ENCODE results near the gene KIT.

Gene KIT

DNA sequence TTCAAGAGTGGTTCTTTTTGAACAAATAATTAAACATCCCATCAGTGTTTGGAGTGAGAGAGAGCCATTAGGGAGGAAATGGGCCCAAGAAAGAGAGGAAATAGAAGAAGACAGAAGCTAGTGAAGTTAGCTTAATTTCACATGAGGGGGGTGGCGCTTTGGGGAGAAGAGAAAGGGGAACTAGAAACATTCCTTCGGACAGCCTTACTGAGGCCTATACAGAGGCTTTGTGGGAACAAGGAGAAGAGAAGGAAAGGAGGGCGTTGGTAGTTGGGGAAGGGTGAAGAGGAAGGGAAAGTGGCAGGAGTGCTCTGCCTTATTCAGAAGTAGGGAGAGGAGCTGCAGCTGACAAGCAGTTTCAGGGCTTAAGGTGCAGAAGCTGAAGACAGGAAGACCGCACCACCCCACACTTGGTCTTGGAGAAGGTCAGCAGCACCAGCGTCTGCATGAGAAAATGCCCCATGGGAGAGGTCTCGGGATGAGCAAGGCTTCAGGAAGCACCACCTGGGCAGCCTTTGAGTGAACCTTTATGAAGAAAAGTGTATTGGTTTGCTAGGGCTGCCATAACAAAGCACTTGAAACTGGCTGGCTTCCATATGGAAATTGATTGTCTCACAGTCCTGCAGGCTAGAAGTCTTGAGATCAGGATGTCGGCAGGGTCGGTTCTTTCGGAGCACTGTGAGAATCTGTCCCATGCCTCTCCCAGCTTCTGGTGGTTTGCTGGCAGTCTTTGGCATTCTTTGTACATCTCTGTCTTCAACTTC is 85.1 kb downstream of the KIT start:
- Histone ChIP-seq H3K27me3 (ENCODE audit: insufficient read depth, low read length) (no peaks in the 10 kb centered on the region), H3K4me1 (ENCODE audit: insufficient read depth, low read length, severe bottlenecking) (no peaks in the 10 kb centered on the region), H3K4me3 (ENCODE audit: low read depth, low read length, poor library complexity, severe bottlenecking) (no peak overlapping the region), H3K9me2 (ENCODE audit: low read depth, low read length) (no peaks in the 10 kb centered on the region), H3K36me3 (ENCODE audit: insufficient read depth, low read length) (no peaks in the 10 kb centered on the region), H3K79me2 (ENCODE audit: insufficient read depth, low read length) (no peaks in the 10 kb centered on the region), H4K20me1 (ENCODE audit: insufficient read depth, low read length) (no peaks in the 10 kb centered on the region), H3K27ac (ENCODE audit: low read depth, low read length, poor library complexity, severe bottlenecking) (no peak overlapping the region), H3K9me3 (ENCODE audit: low read length) (no peaks in the 10 kb centered on the region), H2AFZ (ENCODE audit: low read length) (no peak overlapping the region), H3K9ac (ENCODE audit: low read length) (no peak overlapping the region), H3F3A (ENCODE audit: insufficient read depth, low read length) (no peaks in the 10 kb centered on the region), H3K4me2 (ENCODE audit: low read length) (no peak overlapping the region)
- TF ChIP-seq, protein P1, sequence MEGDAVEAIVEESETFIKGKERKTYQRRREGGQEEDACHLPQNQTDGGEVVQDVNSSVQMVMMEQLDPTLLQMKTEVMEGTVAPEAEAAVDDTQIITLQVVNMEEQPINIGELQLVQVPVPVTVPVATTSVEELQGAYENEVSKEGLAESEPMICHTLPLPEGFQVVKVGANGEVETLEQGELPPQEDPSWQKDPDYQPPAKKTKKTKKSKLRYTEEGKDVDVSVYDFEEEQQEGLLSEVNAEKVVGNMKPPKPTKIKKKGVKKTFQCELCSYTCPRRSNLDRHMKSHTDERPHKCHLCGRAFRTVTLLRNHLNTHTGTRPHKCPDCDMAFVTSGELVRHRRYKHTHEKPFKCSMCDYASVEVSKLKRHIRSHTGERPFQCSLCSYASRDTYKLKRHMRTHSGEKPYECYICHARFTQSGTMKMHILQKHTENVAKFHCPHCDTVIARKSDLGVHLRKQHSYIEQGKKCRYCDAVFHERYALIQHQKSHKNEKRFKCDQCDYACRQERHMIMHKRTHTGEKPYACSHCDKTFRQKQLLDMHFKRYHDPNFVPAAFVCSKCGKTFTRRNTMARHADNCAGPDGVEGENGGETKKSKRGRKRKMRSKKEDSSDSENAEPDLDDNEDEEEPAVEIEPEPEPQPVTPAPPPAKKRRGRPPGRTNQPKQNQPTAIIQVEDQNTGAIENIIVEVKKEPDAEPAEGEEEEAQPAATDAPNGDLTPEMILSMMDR (IDR thresholded peaks at IDR 0.05; ENCODE audit: low read length): no peak
- no peak for TF ChIP-seq EZH2 (IDR thresholded peaks at IDR 0.05; ENCODE audit: borderline replicate concordance, low read length)

DNA sequence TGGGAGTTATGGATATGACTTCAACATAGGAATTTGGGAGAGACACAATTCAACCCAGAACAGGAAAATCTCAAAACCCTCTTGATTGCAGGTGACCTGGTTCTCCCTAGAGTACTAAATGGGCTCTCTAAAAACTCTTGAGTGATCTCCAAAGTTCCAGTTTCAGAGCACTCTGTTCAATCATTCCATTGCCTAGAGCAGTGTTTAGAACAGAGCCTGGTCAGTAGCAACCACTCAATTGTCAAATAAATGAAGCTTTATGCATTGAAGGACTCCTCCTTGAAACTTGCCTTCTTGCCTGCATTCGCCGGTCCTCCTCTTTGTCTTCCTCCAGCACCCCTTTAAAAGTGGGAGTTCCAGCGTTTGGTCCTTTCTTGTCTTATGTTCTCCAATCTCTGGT is 85.8 kb downstream of the KIT start:
- Histone ChIP-seq H3K9me2 (ENCODE audit: low read depth, low read length) (no peaks in the 10 kb centered on the region), H3K79me2 (ENCODE audit: insufficient read depth, low read length) (no peaks in the 10 kb centered on the region), H3K27me3 (ENCODE audit: insufficient read depth, low read length) (no peaks in the 10 kb centered on the region), H3K4me3 (ENCODE audit: low read depth, low read length, poor library complexity, severe bottlenecking) (no peak overlapping the region), H3K4me2 (ENCODE audit: low read length) (no peak overlapping the region), H3K27ac (ENCODE audit: low read depth, low read length, poor library complexity, severe bottlenecking) (no peak overlapping the region), H4K20me1 (ENCODE audit: insufficient read depth, low read length) (no peaks in the 10 kb centered on the region), H3K9me3 (ENCODE audit: low read length) (no peaks in the 10 kb centered on the region), H3K9ac (ENCODE audit: low read length) (no peak overlapping the region), H3K36me3 (ENCODE audit: insufficient read depth, low read length) (no peaks in the 10 kb centered on the region), H2AFZ (ENCODE audit: low read length) (no peak overlapping the region), H3K4me1 (ENCODE audit: insufficient read depth, low read length, severe bottlenecking) (no peaks in the 10 kb centered on the region), H3F3A (ENCODE audit: insufficient read depth, low read length) (no peaks in the 10 kb centered on the region)
- TF ChIP-seq, protein P1 (IDR thresholded peaks at IDR 0.05; ENCODE audit: low read length): no peak
- TF ChIP-seq EZH2 (IDR thresholded peaks at IDR 0.05; ENCODE audit: borderline replicate concordance, low read length): no peak

DNA sequence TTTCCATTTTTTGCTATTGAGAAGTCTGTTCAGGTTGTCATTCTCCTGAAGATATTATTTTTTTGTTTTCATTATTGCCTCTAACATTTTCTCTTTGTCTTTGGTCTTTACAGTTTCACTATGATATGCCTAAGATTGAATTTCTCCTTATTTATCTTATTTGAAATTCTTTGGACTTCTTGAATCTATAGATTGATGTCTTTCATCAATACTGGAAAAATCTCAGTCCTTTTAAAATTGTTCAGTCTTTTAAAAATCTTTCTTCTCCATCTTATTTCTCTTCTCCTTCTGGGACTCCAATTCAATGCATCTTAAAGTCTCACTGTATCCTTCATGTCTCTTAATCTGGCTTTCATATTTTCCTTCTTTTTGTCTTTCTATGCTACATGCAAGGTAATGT is 86.7 kb downstream of the KIT start:
- no peak overlapping the region for H2AFZ ChIP-seq (ENCODE audit: low read length)
- TF ChIP-seq EZH2 (IDR thresholded peaks at IDR 0.05; ENCODE audit: borderline replicate concordance, low read length): no peak
- TF ChIP-seq, protein P1 (IDR thresholded peaks at IDR 0.05; ENCODE audit: low read length): no peak
- H3F3A ChIP-seq (ENCODE audit: insufficient read depth, low read length): no peaks in the 10 kb centered on the region

More for the DNA sequence above, 86.7 kb downstream of the KIT start:
- no peaks in the 10 kb centered on the region for H3K9me3 ChIP-seq (ENCODE audit: low read length)
- no peak overlapping the region for H3K27ac ChIP-seq (ENCODE audit: low read depth, low read length, poor library complexity, severe bottlenecking)
- no peaks in the 10 kb centered on the region for H3K4me1 ChIP-seq (ENCODE audit: insufficient read depth, low read length, severe bottlenecking)
- no peaks in the 10 kb centered on the region for H3K79me2 ChIP-seq (ENCODE audit: insufficient read depth, low read length)
- no peaks in the 10 kb centered on the region for H3K9me2 ChIP-seq (ENCODE audit: low read depth, low read length)
- H3K4me3 ChIP-seq (ENCODE audit: low read depth, low read length, poor library complexity, severe bottlenecking): no peak overlapping the region
- H4K20me1 ChIP-seq (ENCODE audit: insufficient read depth, low read length): no peaks in the 10 kb centered on the region
- H3K9ac ChIP-seq (ENCODE audit: low read length): no peak overlapping the region
- no peaks in the 10 kb centered on the region for H3K36me3 ChIP-seq (ENCODE audit: insufficient read depth, low read length)
- no peak overlapping the region for H3K4me2 ChIP-seq (ENCODE audit: low read length)
- no peaks in the 10 kb centered on the region for H3K27me3 ChIP-seq (ENCODE audit: insufficient read depth, low read length)

Measured in OCI-LY1 (cell line).